Astrocyte of the spinal cord (primary cell): ENCODE measurements around the gene OBP2A.

Experiments
- DNase-seq: peaks from one replicate; pipeline ENCODE4 v3.0.0; 2011; ENCODE audit warnings: low read depth, low spot score
- H3K4me3 ChIP-seq: 2 replicates; pipeline ENCODE4 v1.5.1; 2011; ENCODE audit warnings: low read depth, mild to moderate bottlenecking, low read length, moderate library complexity
- in situ Hi-C: cut with HindIII; loops from 2 replicates; pipeline ENCODE4 v1.10.0; 2017; ENCODE audit warnings: low sequenced_read_pairs
- TF ChIP-seq, protein P1 (sequence below): IDR thresholded peaks from 2 replicates; pipeline ENCODE4 v1.5.1; 2012; ENCODE audit warnings: low read depth, mild to moderate bottlenecking, low read length, inconsistent platforms

The OBP2A gene

DNA sequence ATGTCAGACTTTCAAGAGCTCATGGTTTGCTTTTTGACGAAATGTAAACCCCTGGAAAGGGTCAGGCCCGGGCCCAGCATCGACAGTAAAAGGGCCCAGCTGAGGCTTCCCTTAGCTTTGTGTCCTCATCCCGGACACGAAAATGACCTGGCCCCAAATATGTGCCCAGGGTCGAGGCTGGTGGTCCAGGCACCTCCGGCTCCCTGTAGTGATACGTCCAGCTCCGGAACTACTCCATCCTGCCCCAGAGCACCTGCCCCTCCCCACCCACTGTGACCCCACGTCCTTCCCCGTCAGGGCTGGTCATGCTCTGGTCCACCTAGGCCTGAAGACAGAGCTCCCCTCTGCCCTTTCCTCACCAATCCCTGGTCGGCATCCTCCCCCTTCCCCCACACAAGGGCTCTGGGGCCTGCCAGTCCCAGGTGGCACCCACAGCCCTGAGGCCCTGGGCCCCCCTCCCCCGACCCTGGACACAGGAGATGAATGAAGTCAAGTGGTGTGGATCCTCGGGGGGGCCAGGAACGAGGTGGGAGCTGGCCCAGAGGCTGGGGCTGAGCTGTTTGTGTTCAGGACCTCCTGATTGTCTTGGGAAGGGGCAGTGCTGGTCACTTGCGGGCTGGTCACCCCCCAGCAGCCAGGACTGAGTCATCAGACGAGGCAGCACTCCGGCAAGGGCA is 6.2 kb downstream of the OBP2A start:
- H3K4me3 ChIP-seq, result no peak overlapping the region
- in situ Hi-C loops, result no loop called here
- TF ChIP-seq, protein P1, sequence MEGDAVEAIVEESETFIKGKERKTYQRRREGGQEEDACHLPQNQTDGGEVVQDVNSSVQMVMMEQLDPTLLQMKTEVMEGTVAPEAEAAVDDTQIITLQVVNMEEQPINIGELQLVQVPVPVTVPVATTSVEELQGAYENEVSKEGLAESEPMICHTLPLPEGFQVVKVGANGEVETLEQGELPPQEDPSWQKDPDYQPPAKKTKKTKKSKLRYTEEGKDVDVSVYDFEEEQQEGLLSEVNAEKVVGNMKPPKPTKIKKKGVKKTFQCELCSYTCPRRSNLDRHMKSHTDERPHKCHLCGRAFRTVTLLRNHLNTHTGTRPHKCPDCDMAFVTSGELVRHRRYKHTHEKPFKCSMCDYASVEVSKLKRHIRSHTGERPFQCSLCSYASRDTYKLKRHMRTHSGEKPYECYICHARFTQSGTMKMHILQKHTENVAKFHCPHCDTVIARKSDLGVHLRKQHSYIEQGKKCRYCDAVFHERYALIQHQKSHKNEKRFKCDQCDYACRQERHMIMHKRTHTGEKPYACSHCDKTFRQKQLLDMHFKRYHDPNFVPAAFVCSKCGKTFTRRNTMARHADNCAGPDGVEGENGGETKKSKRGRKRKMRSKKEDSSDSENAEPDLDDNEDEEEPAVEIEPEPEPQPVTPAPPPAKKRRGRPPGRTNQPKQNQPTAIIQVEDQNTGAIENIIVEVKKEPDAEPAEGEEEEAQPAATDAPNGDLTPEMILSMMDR, result no peak
- no peak for DNase-seq

DNA sequence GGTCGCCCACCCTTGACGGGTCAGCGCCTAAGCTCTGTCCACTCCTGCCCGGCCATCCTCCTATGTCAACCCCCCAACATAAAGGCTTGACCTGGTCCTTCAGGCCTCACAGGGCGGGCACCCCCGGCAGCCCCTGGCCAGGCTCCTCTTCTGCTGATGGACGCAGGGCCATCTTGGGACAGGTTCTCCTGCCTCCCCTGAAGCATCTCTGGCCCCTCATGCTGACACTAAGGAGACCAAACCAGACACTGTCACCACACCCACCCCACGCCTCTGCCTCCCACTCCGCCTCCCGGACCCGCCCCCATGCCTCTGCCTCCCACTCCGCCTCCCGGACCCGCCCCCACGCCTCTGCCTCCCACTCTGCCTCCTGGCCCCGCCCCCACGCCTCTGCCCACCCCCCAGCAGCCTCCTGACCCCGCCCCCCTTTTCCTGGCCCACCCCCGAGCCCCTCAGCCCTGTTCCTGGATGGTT is 6.8 kb downstream of the OBP2A start:
- no peak for DNase-seq
- in situ Hi-C loops, result no loop called here
- no peak overlapping the region for H3K4me3 ChIP-seq
- TF ChIP-seq, protein P1, result no peak

DNA sequence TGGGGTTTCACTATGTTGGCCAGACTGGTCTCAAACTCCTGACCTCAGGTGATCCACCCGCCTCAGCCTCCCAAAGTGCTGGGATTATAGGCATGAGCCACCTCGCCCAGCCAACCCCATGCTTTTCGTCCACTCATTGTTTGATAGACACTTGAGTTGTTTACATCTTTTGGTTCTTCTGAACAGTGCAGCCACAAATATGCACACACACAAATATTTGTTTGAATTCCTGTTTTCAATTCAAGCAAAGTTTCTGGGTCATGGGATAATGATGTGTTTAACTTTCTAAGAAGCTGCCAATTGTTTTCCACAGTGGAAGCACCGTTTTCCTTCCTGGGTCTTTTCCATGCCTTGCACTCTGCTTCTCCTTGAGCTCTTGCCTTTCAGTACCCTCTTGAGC is 8.8 kb downstream of the OBP2A start:
- no peak overlapping the region for H3K4me3 ChIP-seq
- TF ChIP-seq, protein P1, result no peak
- in situ Hi-C loops, result no loop called here
- no peak for DNase-seq

DNA sequence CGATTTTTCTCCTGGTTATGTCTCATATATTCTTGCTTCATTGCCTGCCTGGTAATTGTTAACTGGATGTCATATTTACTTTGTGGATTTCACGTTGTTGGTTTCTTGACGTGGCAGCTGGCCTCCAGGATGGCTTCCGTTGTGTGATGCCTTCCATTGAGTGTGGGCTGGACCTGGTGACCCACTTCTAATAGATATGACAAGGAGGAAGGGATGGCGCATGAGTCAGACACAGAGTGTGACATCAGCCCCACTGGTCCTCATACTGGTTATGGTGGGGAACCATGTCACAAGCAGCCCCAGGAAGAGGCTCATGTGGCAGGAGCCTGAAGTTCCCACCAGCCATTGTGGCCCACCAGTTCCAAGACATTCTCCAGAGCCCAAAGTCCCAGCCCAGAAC is 9.3 kb downstream of the OBP2A start:
- H3K4me3 ChIP-seq, result no peak overlapping the region
- TF ChIP-seq, protein P1, result no peak
- in situ Hi-C loops, result no loop called here
- no peak for DNase-seq

DNA sequence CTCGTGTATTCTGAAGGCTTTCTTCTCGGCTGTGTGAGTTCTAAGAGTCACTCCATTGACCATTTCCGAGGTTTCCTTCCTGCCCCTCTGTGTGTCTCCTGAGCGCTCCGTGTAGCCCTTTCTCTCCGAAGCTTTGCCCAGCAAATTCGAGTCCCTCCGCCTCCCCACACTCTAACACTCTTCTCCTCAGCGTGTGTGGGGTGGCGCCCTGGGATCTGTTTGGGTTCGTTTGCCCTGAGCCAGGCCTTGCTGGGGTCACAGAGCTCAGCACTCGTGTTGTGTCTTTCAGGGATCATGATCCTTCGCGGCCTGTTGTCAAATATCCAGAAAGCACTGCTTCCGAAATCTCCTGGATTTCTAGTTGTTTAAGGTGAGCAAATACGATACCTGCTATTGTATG is 10.0 kb downstream of the OBP2A start:
- no peak for DNase-seq
- in situ Hi-C loops, result no loop called here
- H3K4me3 ChIP-seq, result no peak overlapping the region
- TF ChIP-seq, protein P1, result no peak

DNA sequence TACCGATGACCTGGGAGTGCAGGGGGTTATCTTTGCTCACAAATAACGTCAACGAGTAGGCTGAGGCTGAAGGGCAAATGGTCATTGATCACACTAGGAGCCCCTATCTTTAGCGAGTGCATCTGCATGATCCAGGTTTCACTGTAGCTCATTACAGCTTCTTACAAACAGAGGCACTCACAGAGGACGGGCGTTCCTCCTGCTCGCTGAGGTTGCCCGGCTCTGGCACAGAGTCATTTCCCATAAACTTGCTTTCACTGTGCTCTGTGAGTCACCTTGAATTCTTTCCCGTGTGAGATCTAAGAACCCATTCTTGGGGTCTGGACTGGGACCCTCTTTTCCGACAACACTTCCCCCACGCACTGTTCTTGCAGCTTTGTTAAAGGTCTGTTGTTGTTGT is 13.7 kb downstream of the OBP2A start:
- no peak for DNase-seq
- TF ChIP-seq, protein P1, result no peak
- in situ Hi-C loops, result no loop called here
- no peak overlapping the region for H3K4me3 ChIP-seq
